Astrocyte (in vitro differentiated cells and primary cell): ENCODE results near the gene PIWIL1.

Experiments
- CTCF ChIP-seq: IDR thresholded peaks from 2 replicates; pipeline ENCODE4 v1.5.1; 2011; ENCODE audit warnings: low read depth, mild to moderate bottlenecking, inconsistent platforms, low read length, moderate library complexity; ENCODE audit not compliant: insufficient read depth
- EZH2 ChIP-seq: IDR thresholded peaks from 2 replicates; pipeline ENCODE4 v1.6.1; 2012; ENCODE audit warnings: mild to moderate bottlenecking, low read length, inconsistent platforms; ENCODE audit not compliant: insufficient read depth

GRCh38 chr12:130334937-130335336, 2.8 kb upstream of the PIWIL1 start:
- TF ChIP-seq CTCF = no peak
- no peak for TF ChIP-seq EZH2
